ENCODE data around the gene ZNF414. TPM values are rescaled to one million over a fixed set of nuclear protein-coding genes. Genes with fewer than 3 reads are reported as not detected.

Gene ZNF414
- total RNA-seq, 2 donors from 2014 or later: 15.5 to 16.8 TPM

DNA sequence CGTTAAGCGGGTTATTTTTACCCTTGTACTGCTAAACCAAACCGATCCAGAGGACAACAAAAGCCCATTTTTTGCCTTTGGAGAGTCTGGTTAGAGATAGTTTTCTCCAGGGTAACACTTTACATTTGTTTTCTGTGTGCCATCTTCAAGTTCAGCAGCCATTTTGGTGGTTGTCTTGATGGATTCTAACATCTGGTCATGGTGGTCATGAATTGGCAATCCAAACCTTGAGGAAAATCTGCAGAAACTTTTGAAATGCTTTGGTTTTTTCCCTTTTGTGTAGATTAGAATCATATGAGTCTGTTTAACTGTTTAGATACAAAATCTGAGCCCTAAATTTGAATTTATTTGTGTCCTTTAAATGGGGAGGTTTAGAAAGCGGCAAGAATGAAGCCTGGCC, 52.6 kb downstream of the ZNF414 start:
- DNase-seq (ENCODE audit: low spot score): no peak
- H3K4me3 Mint-ChIP-seq: no peak overlapping the region
- H3K27me3 Mint-ChIP-seq: no peaks in the 10 kb centered on the region
- no peak for ATAC-seq
- H3K27ac Mint-ChIP-seq: peak overlapping the region in 1 of 2 donors; percentile 31
- peaks cover 28% of the 10 kb centered on the region for H3K36me3 Mint-ChIP-seq
- peaks cover 46 to 61% of the 10 kb centered on the region in 2 donors for H3K4me1 Mint-ChIP-seq (ENCODE audit: low read depth in 2 of 2)
- H3K9me3 Mint-ChIP-seq: no peaks in the 10 kb centered on the region

GRCh38 chr19:8460516-8461298, 53.3 kb downstream of the ZNF414 start:
- H3K4me3 Mint-ChIP-seq: peak overlapping the region; percentile 57
- peaks cover 45 to 64% of the 10 kb centered on the region in 2 donors for H3K4me1 Mint-ChIP-seq (ENCODE audit: low read depth in 2 of 2)
- DNase-seq (ENCODE audit: low spot score) (no peak), ATAC-seq (peak in 1 of 2 donors; percentile 68)
- H3K27ac Mint-ChIP-seq: peak overlapping the region; percentile 31 to 53
- H3K27me3 Mint-ChIP-seq: no peaks in the 10 kb centered on the region
- no peaks in the 10 kb centered on the region for H3K9me3 Mint-ChIP-seq
- H3K36me3 Mint-ChIP-seq: peaks cover 27% of the 10 kb centered on the region

Other genes with a start within 250 kb of the ZNF414 start
- gene CD320, start 205.8 kb downstream of the ZNF414 start, total RNA-seq: 100 to 1,000 TPM in 1 of 2 donors, 10 to 100 TPM in 1; 45.2 to 110 TPM
- gene NDUFA7, start 192.8 kb downstream of the ZNF414 start, total RNA-seq: 10 to 100 TPM; 31.2 to 42.2 TPM
- gene RPS28, start 192.7 kb downstream of the ZNF414 start, total RNA-seq: 1,000 to 10,000 TPM; 1,268 to 1,635 TPM
- gene KANK3, start 170.9 kb downstream of the ZNF414 start, total RNA-seq: 1 to 10 TPM; 1.5 to 4.4 TPM
- gene ANGPTL4, start 150.0 kb downstream of the ZNF414 start, total RNA-seq: 1 to 10 TPM in 1 of 2 donors, not detected in 1; 1.8 TPM
- 100 to 1,000 TPM; 102 to 105 TPM for gene RAB11B, start 123.8 kb downstream of the ZNF414 start, total RNA-seq
- gene MARCHF2, start 100.9 kb downstream of the ZNF414 start, total RNA-seq: 10 to 100 TPM; 13.7 to 17.0 TPM
- gene HNRNPM, start 69.2 kb downstream of the ZNF414 start, total RNA-seq: 100 to 1,000 TPM; 259 to 373 TPM
- 1 to 10 TPM; 1.5 to 2.0 TPM for gene PRAM1, start 11.5 kb downstream of the ZNF414 start, total RNA-seq
- gene MYO1F, start 63.3 kb upstream of the ZNF414 start, total RNA-seq: 100 to 1,000 TPM; 216 to 232 TPM
- 10 to 100 TPM in 1 of 2 donors, 1 to 10 TPM in 1; 8.2 to 11.3 TPM for gene ADAMTS10, start 96.5 kb upstream of the ZNF414 start, total RNA-seq
- gene NFILZ, start 116.5 kb upstream of the ZNF414 start, total RNA-seq: not detected
- not detected for gene ACTL9, start 184.6 kb upstream of the ZNF414 start, total RNA-seq
- gene OR2Z1, start 207.5 kb upstream of the ZNF414 start, total RNA-seq: not detected

Data from natural killer cell treated with Interleukin-12 subunit alpha and Interleukin-12 subunit beta and Interleukin-15 and Interleukin-18, amount 100 ng/mL, for 72 hours (primary cell).